GM21381 (cell line): ENCODE results near the gene RBMS1.

Source experiments
- ATAC-seq: cut with Tn5 transposase; IDR thresholded peaks from one replicate; pipeline ENCODE4 v1.9.1; 2021; ENCODE audit warnings: mild to moderate bottlenecking, moderate library complexity; ENCODE audit not compliant: unreplicated experiment

The RBMS1 gene

DNA sequence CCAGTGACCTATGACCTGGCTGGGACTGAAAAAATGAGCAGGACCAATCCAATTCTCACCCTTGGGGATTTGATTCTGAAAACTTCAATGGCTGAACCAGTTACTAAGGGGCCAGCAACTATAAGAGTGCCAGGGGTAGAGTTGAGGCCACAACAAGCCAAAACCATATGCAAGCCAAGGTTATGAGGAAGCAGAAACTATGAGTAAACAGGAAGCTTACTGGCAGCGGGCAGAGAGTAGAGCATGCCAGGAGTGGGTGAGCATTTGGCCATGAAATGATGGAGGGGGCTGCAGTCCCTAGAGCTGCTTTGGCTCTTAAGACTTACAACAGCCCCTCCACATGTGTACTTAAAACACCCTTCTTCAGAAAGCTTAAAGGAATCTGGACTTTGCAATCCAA lies 82.4 kb downstream of the RBMS1 start:
- ATAC-seq: peak; percentile 20

DNA sequence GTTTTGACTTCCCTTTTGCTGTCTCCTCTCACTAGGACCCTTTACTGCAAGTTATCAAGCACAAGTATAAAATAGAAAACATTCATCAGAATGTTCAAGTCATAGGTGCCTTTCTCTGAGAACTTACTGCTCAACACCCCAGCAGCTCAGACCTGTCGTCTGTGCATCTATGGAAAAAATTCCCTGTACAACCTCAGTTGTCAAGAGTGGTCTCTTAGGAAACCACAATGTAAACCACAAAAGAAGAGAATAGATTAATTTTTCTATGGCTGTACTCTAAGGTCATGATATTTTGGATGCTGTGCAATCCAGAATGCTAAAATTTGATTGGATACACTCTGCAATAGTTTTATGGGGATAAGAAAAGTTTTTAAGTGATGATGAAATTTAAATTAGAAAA lies 84.1 kb downstream of the RBMS1 start:
- no peak for ATAC-seq

GRCh38 chr2:160408959-160409291 lies 84.7 kb downstream of the RBMS1 start:
- ATAC-seq: no peak

GRCh38 chr2:160408173-160408958 lies 85.2 kb downstream of the RBMS1 start:
- ATAC-seq: no peak

GRCh38 chr2:160407393-160408172 lies 86.0 kb downstream of the RBMS1 start:
- ATAC-seq: peak; percentile 52

DNA sequence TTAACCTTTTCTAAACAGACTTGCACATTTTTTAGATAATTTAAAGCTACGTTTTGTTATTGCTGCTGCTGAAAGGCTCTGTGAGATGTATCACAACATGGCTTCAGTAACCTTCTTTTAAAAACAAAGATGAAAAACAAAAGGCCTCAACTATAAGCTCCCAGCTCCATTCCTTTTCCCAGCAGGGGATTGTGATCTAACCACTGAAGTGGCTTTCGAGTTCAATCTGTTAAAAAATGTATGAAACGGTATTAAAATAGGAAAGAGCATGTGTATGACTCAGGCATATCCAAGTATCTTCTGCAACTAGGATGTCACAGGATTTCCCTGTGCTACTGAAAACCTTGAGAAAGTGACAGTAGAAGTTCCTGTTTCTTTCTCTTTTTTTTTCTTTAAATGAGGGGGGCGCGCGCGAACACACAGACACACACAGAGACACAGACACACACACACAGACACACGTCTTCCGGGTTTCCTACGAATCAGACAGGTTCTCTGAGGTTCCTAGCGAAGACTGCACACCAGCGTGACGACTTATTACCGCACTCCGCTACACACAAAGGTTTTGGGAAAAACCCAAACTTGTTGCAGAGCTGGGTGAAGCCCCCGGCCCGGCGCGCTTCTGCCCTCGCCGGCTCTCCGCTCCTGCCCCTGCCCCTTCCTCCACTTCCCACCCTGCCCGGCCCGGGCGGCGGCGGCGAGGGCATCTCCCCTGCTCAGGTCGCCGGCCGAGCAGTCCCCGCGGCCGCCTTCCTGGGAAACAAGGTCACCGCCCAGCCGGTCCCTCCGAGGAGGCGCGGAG lies 86.8 kb downstream of the RBMS1 start:
- peak; percentile 54 for ATAC-seq

- no peak for ATAC-seq
Observed at GRCh38 chr2:160405077-160405867, 88.3 kb downstream of the RBMS1 start.

- ATAC-seq: no peak
Observed at GRCh38 chr2:160402997-160403979, 90.3 kb downstream of the RBMS1 start.

DNA sequence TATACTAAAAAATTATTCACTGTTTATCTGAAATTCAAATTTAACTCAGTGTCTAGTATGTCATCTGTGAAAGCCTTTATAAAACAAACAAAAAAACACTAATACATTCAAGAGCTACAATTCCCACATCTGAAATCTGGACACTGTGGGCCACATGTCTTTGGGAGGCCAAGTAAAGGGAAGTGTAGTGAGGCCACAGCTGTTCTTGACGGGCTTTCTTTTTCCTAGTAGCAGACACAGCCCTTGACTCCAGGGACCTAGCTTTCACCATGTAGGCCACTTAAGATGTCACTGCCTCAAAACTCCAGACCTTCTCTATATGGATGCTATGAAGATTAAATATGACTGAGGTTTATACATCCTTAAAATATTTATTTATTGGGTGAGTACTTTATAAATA lies 91.1 kb downstream of the RBMS1 start:
- ATAC-seq: no peak

- peak; percentile 65 for ATAC-seq
Observed at GRCh38 chr2:160401895-160402294, 91.7 kb downstream of the RBMS1 start.

- no peak for ATAC-seq
Observed at GRCh38 chr2:160399880-160400279, 93.7 kb downstream of the RBMS1 start.

- no peak for ATAC-seq
Observed at GRCh38 chr2:160397530-160397865, 96.1 kb downstream of the RBMS1 start.

DNA sequence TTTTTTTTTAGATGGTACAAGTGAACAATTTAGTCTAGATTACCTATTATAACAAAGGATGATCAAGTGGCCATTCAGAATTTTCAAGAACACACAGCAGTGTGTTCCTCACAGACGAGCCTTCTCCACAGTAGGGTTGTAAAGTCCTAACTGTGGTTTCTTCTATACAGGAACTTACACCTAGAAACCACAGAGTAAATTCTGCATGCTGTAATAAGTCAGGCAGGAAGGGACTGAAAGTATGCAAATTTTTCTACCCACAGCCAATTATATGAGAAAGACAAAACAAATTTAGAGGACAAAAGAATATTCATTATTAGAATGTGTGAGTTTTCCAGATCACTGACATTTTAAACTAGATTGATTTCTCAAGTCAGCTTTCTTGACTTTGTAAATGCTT lies 99.5 kb downstream of the RBMS1 start:
- peak; percentile 100 for ATAC-seq

DNA sequence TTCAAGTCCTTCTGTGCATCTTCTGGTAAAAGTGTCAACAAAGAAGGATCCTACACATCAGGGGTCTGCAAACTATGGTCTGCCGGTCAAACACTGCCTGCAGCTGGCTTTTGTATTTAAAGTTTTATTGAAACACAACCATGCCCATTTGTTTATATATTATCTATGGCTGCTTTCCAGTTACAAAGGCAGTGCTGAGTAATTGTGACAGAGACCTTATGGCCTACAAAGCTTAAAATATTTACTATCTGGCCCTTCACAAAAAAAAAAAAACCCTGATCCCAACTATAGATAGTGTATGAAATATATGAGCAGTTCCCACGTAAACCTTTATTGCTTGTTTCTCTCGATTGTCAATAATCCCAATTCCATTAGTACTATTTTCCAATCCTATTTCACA lies 101.4 kb downstream of the RBMS1 start:
- ATAC-seq: no peak

- ATAC-seq: no peak
Observed at GRCh38 chr2:160390544-160391455, 102.8 kb downstream of the RBMS1 start.

DNA sequence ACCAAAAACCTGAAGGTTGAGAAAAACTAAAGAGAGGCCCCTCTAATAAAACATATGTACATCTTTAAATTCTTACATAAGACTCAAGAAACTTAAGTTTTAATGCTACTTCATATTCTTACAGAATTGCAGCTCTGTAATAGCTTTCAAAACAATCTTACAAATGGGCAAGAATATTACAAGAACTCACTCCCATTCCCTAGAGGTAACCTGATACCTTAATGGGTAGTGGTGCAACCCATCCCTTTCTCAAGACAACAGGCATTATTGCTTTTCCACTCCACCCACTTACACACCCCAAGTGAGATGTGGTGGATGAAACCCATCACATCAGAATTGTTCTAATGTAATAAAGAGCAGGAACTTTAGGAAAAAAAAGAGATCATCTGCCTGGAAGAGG lies 103.7 kb downstream of the RBMS1 start:
- no peak for ATAC-seq

GRCh38 chr2:160388464-160389263 lies 104.9 kb downstream of the RBMS1 start:
- ATAC-seq: no peak
